Measurements from ENCODE around the gene CADM2.

- TF ChIP-seq POLR2AphosphoS5 (IDR thresholded peaks at IDR 0.05): no peak
- TF ChIP-seq CTCF (IDR thresholded peaks at IDR 0.05): no peak
- TF ChIP-seq POLR2A (IDR thresholded peaks at IDR 0.05): no peak
Observed at GRCh38 chr3:85003479-85003878, 44.7 kb downstream of the CADM2 start.

All from prostate gland (tissue), 2 donors.